NCI-H2171 treated with DMSO at 0.1 percent for 48 hours (cell line): ENCODE measurements around the gene ORC6.
"Not testable (repeated sequence)": the region's sequence is repeated elsewhere in the genome, so short reads cannot be mapped to it uniquely, and the experiment has no call there.

Experiments
- DNase-seq: peaks from one replicate; lab custom pipeline; 2025; lab: John Stamatoyannopoulos, UW

The ORC6 gene

GRCh38 chr16:46689365-46690280 lies at the start of gene ORC6:
Gene ORC6 (plus strand): TSS chr16:46689659. CDS start chr16:46689706, 47 bp downstream.
- peak; percentile 99 for DNase-seq

GRCh38 chr16:46648656-46649055 lies 40.8 kb upstream of the ORC6 start:
- no peak for DNase-seq

- no peak for DNase-seq
These were observed 39.7 kb upstream of the ORC6 start for GRCh38 chr16:46649588-46650253.

- DNase-seq: peak; percentile 13
These were observed 39.2 kb upstream of the ORC6 start for GRCh38 chr16:46650254-46650623.

- DNase-seq: no peak
These were observed 38.2 kb upstream of the ORC6 start for GRCh38 chr16:46651305-46651704.

- no peak for DNase-seq
These were observed 30.5 kb upstream of the ORC6 start for GRCh38 chr16:46658925-46659324.

- DNase-seq: no peak
These were observed 27.3 kb upstream of the ORC6 start for GRCh38 chr16:46662123-46662522.

GRCh38 chr16:46673320-46674013 lies 16.0 kb upstream of the ORC6 start:
- peak; percentile 51 for DNase-seq

- not testable (repeated sequence) for DNase-seq
These were observed 11.5 kb upstream of the ORC6 start for GRCh38 chr16:46677943-46678342.

- not testable (repeated sequence) for DNase-seq
These were observed 7.6 kb upstream of the ORC6 start for GRCh38 chr16:46681867-46682266.

GRCh38 chr16:46686815-46687473 lies 2.5 kb upstream of the ORC6 start:
- DNase-seq: no peak

- no peak for DNase-seq
These were observed 2.0 kb upstream of the ORC6 start for GRCh38 chr16:46687486-46687885.

GRCh38 chr16:46688101-46688653 lies 1.3 kb upstream of the ORC6 start:
- no peak for DNase-seq

GRCh38 chr16:46688654-46689364 lies 650 bp upstream of the ORC6 start, which contains the start of gene VPS35:
Gene VPS35 (minus strand): TSS chr16:46689178. CDS start chr16:46689133, 45 bp downstream.
- peak; percentile 99 for DNase-seq

- no peak for DNase-seq
These were observed 1.1 kb downstream of the ORC6 start for GRCh38 chr16:46690281-46691178.

GRCh38 chr16:46691726-46692125 lies 2.3 kb downstream of the ORC6 start:
- no peak for DNase-seq

GRCh38 chr16:46693598-46693997 lies 4.1 kb downstream of the ORC6 start:
- no peak for DNase-seq

GRCh38 chr16:46695937-46696336 lies 6.5 kb downstream of the ORC6 start:
- no peak for DNase-seq

GRCh38 chr16:46696957-46697356 lies 7.5 kb downstream of the ORC6 start:
- no peak for DNase-seq

GRCh38 chr16:46700048-46700447 lies 10.6 kb downstream of the ORC6 start:
- no peak for DNase-seq
